Umbilical cord (tissue), 2 donors: ENCODE data around the gene ACR. TPM values are rescaled to one million over a fixed set of nuclear protein-coding genes. Genes with fewer than 3 reads are reported as not detected.
"Not testable (repeated sequence)": the region's sequence is repeated elsewhere in the genome, so short reads cannot be mapped to it uniquely, and the experiment has no call there.

ENCODE experiments used
- DNase-seq: peaks from one replicate; pipeline ENCODE4 v3.0.0-alpha.2; 2015; ENCODE audit warnings: low spot score
- total RNA-seq: library from RNA; depleted of rRNA; stranded (reverse); fragments of >200 nt; gene quantifications from one replicate; pipeline ENCODE4 v1.2.3, GENCODE V29; 2014; ENCODE audit warnings: low replicate concordance; ENCODE audit not compliant: insufficient read depth

ACR gene
- total RNA-seq, 1 donor from 2014 or later: not detected

DNA sequence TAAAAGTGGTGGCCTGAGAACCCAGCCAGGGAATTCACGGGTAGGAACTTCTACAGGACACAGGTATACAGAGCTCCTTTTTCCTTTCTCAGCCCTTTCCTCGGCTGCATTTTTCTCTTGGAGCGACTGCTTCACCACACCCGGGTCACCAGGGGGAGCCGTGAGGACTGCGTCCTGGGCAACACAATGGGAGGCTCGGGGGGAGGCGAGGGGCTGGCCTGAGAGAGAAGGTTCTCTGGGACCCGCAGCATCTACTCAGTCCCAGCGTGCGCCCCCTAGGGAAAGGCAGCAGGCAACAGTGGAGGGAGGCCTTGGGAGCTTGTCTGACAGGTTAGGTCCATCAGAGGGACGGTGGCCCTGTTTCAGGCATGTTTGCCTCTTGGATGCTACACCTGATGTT is 37.1 kb downstream of the ACR start:
- peak; percentile 39 for DNase-seq

DNA sequence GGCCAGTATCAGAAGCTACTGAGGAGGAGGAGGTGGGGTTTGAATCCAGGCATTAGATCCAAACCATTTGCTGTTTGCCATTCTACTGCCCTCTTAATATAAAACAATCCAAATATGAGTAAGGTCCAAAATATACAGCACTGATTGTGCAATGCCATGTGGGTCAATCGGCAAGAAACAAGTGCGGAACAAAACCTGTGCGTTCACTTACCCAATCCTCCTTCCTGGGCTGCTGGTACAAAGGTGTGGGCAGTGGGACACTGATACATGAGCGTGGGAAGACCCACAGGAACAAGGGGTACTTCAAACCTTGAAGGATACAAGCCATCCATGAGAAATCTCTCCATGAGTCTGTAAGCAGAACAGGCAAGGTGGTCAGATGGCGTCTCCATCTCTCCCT is 39.6 kb downstream of the ACR start:
- DNase-seq: not testable (repeated sequence)

DNA sequence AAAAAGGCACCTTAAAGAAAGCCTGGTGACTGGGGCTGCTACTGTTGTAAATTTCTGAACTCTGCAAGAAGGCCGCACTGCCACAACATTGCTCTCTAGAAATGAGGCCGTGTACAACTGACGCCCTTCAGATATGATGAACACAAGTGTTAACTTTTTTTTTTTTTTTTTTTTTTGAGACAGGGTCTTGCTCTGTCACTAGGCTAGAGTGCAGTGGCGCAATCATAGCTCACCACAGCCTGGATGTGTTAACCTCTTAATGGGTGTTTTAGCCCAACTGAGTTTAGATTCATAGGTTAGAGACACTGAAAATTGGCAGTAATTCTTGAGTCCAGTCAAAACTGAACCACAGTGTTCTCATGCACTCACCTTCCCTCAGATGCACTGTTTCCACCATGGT is 42.2 kb downstream of the ACR start:
- not testable (repeated sequence) for DNase-seq

DNA sequence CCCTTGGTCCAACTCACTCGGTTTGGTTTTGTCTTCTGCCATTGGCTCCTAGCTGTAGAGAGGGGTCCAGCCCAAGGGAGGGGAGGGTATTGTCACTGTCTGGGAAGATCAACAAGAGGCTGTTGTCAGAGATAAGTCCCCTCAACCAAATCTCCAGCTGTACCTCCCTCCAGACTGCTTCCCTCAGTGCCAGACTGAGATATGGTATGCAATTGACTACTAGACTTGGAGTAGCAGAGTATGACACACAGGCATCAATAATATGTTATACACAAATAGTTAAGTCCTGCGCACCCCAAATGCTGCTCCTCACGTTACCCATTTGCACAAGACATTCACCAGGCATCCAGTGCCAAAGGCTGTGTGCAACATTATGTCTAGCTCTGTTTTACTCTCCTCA is 44.2 kb downstream of the ACR start:
- DNase-seq: not testable (repeated sequence)

DNA sequence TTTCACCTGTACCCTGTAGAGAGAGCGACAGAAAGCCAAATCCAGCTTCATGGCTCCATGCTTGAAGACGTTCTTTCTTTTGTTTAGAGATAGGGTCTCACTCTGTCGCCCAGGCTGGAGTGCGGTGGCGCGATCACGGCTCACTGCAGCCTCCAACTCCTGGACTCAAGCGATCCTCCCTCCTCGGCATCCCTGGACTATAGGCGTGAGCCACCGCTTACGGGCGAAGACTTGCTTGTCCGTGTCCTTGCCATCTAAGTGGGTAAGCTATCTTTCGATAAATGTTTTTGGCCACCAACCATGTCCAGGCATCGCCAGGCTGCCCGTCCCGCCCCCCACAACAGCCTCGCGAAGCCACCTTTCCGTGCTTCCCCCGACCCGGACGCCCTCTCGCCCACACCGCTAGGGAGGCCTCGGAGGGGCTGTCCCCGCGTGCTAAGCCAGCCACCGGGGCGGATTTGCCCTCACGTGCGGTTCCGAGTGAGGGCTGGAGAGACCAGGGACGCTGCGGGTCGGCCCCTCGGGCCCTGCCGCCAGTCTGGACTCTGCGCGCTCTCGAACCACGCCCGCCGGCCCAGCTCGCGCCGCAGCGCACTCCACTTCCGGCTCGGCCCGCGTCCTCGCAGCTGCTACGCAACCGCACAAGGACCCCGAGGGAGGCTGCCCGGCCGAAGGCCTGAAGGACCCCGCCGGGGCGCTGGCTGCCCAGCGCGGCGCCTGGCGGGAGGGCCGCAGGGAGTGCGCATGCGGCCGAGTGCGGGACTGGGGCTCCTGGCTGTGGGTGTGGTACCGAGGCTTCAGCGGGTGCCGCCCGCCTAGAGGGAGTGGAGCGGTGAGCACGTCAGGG is 45.3 kb downstream of the ACR start, which contains the start of gene RABL2B:
Gene RABL2B, minus strand, starts transcription at position 604 of the 847 bp plus-strand sequence. CDS start 1,342 bp downstream, outside the sequence.
- DNase-seq: peak; percentile 90

DNA sequence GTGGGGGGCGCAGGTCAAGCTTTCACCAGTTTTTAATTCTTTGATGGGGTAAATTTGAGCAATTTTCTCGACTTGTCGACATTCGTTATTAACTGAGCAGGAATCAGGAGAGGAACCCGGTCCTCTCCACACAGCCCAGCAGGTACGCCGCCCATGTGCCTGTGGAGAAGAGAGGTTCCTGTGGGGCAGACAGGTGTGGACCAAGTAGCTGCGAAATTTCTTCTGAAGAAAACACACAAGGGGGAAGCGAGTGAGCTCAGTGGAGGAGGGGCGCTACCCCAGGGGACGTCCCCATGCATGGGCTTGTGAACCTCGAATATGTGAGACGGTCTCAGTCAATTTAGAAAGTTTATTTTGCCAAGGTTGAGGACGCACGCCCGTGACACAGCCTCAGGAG is 45.9 kb downstream of the ACR start:
- DNase-seq: not testable (repeated sequence)

DNA sequence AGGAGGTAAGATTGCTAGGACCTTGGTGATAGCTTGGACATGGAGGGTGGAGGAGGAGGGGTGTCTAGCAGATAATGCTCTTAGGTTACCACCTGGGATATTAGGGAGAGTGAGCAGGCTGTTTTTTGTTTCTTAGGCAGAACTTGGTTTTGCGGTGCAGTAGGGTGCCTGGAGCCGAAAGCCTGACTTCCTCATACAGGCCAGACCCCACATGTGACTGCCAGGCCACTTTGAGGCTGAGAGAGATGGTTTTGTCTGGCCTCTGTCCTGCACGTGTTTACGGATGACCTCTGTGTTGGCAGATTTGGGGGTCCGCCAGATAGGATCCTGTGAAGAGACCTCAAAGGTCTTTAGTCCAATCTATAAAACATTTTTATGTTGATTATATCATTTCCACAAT is 47.3 kb downstream of the ACR start:
- DNase-seq: not testable (repeated sequence)

DNA sequence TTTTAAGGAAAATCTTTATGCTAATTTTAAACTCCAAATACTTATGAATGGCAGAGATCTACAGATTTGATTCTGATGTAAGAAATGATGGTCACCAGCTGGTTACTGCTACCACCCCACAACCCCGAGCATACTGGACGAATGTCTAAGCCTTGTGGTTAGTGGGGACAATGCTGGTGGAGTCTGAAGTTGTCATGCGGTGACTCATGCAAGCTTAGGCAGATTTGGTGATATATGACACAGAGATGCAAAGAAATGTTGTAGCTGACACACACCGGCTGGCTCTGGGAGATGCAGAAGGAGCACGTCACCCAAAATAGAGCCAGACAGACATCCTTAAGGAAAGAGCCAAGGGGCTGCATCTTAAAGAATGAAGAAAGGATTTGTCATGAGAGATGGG is 48.9 kb downstream of the ACR start:
- not testable (repeated sequence) for DNase-seq

Other genes starting within 250 kb of the ACR start
- gene LMF2, start 230.5 kb upstream of the ACR start, total RNA-seq: 34.2 TPM
- 14.4 TPM for gene NCAPH2, start 230.0 kb upstream of the ACR start, total RNA-seq
- not detected for gene SCO2, start 212.6 kb upstream of the ACR start, total RNA-seq
- gene TYMP, start 208.2 kb upstream of the ACR start, total RNA-seq: 89.8 TPM
- 6.0 TPM for gene KLHDC7B, start 192.3 kb upstream of the ACR start, total RNA-seq
- not detected for gene SYCE3, start 175.3 kb upstream of the ACR start, total RNA-seq
- not detected for gene CPT1B, start 159.8 kb upstream of the ACR start, total RNA-seq
- 14.2 TPM for gene CHKB, start 155.4 kb upstream of the ACR start, total RNA-seq
- 0.72 TPM for gene MAPK8IP2, start 137.4 kb upstream of the ACR start, total RNA-seq
- 5.8 TPM for gene ARSA, start 110.1 kb upstream of the ACR start, total RNA-seq
- 0.96 TPM for gene SHANK3, start 65.4 kb upstream of the ACR start, total RNA-seq
- 7.5 TPM for gene RABL2B, start 45.4 kb downstream of the ACR start, total RNA-seq